WTC11 (cell line): Measurements from ENCODE around the gene SLC34A1.

Source experiments
- CREB1 ChIP-seq: sonication (generic); formaldehyde crosslinking; IDR thresholded peaks from 2 replicates; pipeline ENCODE4 v1.8.0; 2023; ENCODE audit warnings: mild to moderate bottlenecking, missing genetic modification reagents
- CTCF ChIP-seq: fragments of 200-600 bp; IDR thresholded peaks from 2 replicates; pipeline ENCODE4 v1.8.0; 2022; ENCODE audit warnings: antibody characterized with exemption
- ELF4 ChIP-seq: sonication (generic); formaldehyde crosslinking; IDR thresholded peaks from 2 replicates; pipeline ENCODE4 v1.8.1; 2022; ENCODE audit warnings: low read depth, mild to moderate bottlenecking, moderate library complexity, missing genetic modification reagents
- JUN ChIP-seq: sonication (generic); formaldehyde crosslinking; IDR thresholded peaks from 2 replicates; pipeline ENCODE4 v1.8.0; 2023; ENCODE audit warnings: mild to moderate bottlenecking, missing genetic modification reagents
- NFYB ChIP-seq: sonication (generic); formaldehyde crosslinking; conservative IDR thresholded peaks from 2 replicates; pipeline ENCODE4 v1.8.0; 2022; ENCODE audit warnings: low read depth, missing genetic modification reagents
- NR2C2 ChIP-seq: sonication (generic); formaldehyde crosslinking; IDR thresholded peaks from 2 replicates; pipeline ENCODE4 v1.8.0; 2022; ENCODE audit warnings: mild to moderate bottlenecking, missing genetic modification reagents
- STAT6 ChIP-seq: sonication (generic); formaldehyde crosslinking; conservative IDR thresholded peaks from 2 replicates; pipeline ENCODE4 v1.8.1; 2023; ENCODE audit warnings: mild to moderate bottlenecking, low read depth, missing genetic modification reagents, moderate library complexity
- TCF7 ChIP-seq: sonication (generic); formaldehyde crosslinking; IDR thresholded peaks from 2 replicates; pipeline ENCODE4 v1.8.0; 2022; ENCODE audit warnings: mild to moderate bottlenecking, low read depth, missing genetic modification reagents, moderate library complexity
- TEAD4 ChIP-seq: sonication (generic); formaldehyde crosslinking; IDR thresholded peaks from 2 replicates; pipeline ENCODE4 v1.8.0; 2022; ENCODE audit warnings: mild to moderate bottlenecking, missing genetic modification reagents
- ZNF138 ChIP-seq: sonication (generic); formaldehyde crosslinking; conservative IDR thresholded peaks from 2 replicates; pipeline ENCODE4 v1.8.1; 2022; ENCODE audit warnings: mild to moderate bottlenecking, moderate library complexity, missing genetic modification reagents
- ZNF232 ChIP-seq: sonication (generic); formaldehyde crosslinking; IDR thresholded peaks from 2 replicates; pipeline ENCODE4 v1.8.0; 2022; ENCODE audit warnings: mild to moderate bottlenecking, missing genetic modification reagents
- TF ChIP-seq, protein P1 (sequence below): sonication (generic); formaldehyde crosslinking; IDR thresholded peaks from 2 replicates; pipeline ENCODE4 v1.8.0; 2022; ENCODE audit warnings: mild to moderate bottlenecking, missing genetic modification reagents

- TF ChIP-seq ELF4 (CRISPR knock-in tag), result no peak
- no peak for TF ChIP-seq CTCF
- TF ChIP-seq JUN (CRISPR knock-in tag), result no peak
- no peak for TF ChIP-seq TCF7 (CRISPR knock-in tag)
- TF ChIP-seq NR2C2 (CRISPR knock-in tag), result no peak
- no peak for TF ChIP-seq ZNF232 (CRISPR knock-in tag)
- no peak for TF ChIP-seq CREB1 (CRISPR knock-in tag)
- TF ChIP-seq TEAD4 (CRISPR knock-in tag), result no peak
- TF ChIP-seq STAT6 (CRISPR knock-in tag), result no peak
- TF ChIP-seq, protein P1, sequence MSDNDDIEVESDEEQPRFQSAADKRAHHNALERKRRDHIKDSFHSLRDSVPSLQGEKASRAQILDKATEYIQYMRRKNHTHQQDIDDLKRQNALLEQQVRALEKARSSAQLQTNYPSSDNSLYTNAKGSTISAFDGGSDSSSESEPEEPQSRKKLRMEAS, result no peak
- no peak for TF ChIP-seq ZNF138 (CRISPR knock-in tag)
- TF ChIP-seq NFYB (CRISPR knock-in tag), result no peak
Observed at GRCh38 chr5:177435847-177436536, 51.8 kb downstream of the SLC34A1 start.
